Heart left ventricle (tissue), 16 donors: ENCODE data around the gene TNFRSF4. TPM values are rescaled to one million over a fixed set of nuclear protein-coding genes. Genes with fewer than 3 reads are reported as not detected.
A peak's percentile ranks its signal among the peaks of the same experiment; 100 is the strongest.

Experiments
- ATAC-seq, 4 donors: fragments of 200-7000 bp; cut with Tn5 transposase; one replicate each; pipeline ENCODE4 v1.9.1; 2020 to 2022; ENCODE audit warnings: moderate library complexity in 4 of 4, mild to moderate bottlenecking in 3 of 4, moderate number of reproducible peaks in 1 of 4
- DNase-seq, 5 donors: peaks; one replicate each; pipeline ENCODE4 v3.0.0-alpha.2; 2020
- H3K27ac ChIP-seq, 12 donors: fragments of 200-600 bp; sonication (generic) in 4 of 12; one replicate each; pipeline versions ENCODE4 v1.5.0 to v1.8.0; 2016 to 2022; ENCODE audit warnings: mild to moderate bottlenecking in 2 of 12
- H3K27me3 ChIP-seq, 9 donors: fragments of 200-600 bp; sonication (generic) in 2 of 9; one replicate each; pipeline versions ENCODE4 v1.5.1 to v1.8.0; 2016 to 2022; ENCODE audit warnings: mild to moderate bottlenecking in 3 of 9
- H3K36me3 ChIP-seq, 9 donors: fragments of 200-600 bp; sonication (generic) in 2 of 9; one replicate each; pipeline versions ENCODE4 v1.5.0 to v1.8.0; 2018 to 2022; ENCODE audit warnings: mild to moderate bottlenecking in 2 of 9
- H3K4me1 ChIP-seq, 12 donors: fragments of 200-600 bp; sonication (generic) in 4 of 12; one replicate each; pipeline versions ENCODE4 v1.5.0 to v1.8.0; 2016 to 2022; ENCODE audit warnings: mild to moderate bottlenecking in 3 of 12
- H3K4me3 ChIP-seq, 12 donors: fragments of 200-600 bp; sonication (generic) in 4 of 12; one replicate each; pipeline versions ENCODE4 v1.5.0 to v1.8.0; 2017 to 2022; ENCODE audit warnings: mild to moderate bottlenecking in 9 of 12, moderate library complexity in 4 of 12
- H3K9me3 ChIP-seq, 12 donors: fragments of 200-600 bp; sonication (generic) in 4 of 12; one replicate each; pipeline versions ENCODE4 v1.5.0 to v1.8.0; 2016 to 2022; ENCODE audit warnings: mild to moderate bottlenecking in 1 of 12
- POLR2A ChIP-seq, 2 donors: fragments of 450-650 bp; IDR thresholded peaks; one replicate each; pipeline ENCODE4 v1.6.1; 2017; ENCODE audit warnings: antibody characterized with exemption in 2 of 2, mild to moderate bottlenecking in 2 of 2, moderate library complexity in 2 of 2
- WGBS, 4 donors: extraction: QIAGEN DNeasy Blood & Tissue Kit in 2 of 4; methylation state at CpG; one replicate each; pipeline versions ENCODE4 v1.1.5 to v1.1.7; 2013 to 2018; 5-methylcytosine and 5-hydroxymethylcytosine counted together
- intact Hi-C, 10 donors: fragments of 100-400 bp; cut with DNase I; formaldehyde crosslinking; loops; one replicate each; pipeline versions ENCODE4 v1.11.1 to v1.14.2; 2022
- polyA plus RNA-seq, 2 donors: library from polyadenylated mRNA; stranded (reverse); fragments of 200-250 nt; gene quantifications; one replicate each; pipeline ENCODE4 v1.2.3, GENCODE V29; 2013
- total RNA-seq, 9 donors: library from RNA; depleted of rRNA in 2 of 9; stranded (reverse); fragments of >200 nt in 2 of 9; fragmentation: NEBNext Ultra II Directional in 3 of 9; extraction: Animal tissue kit (Norgen Biotek cat#: 25700) in 3 of 9; gene quantifications; one replicate each; pipeline versions ENCODE4 v1.1.0 to v1.2.4, GENCODE V29; 2016 to 2023
- TF ChIP-seq, protein P1 (sequence below), 12 donors: fragments of 200-600 bp; sonication (generic) in 4 of 12; IDR thresholded peaks; one replicate each; pipeline versions ENCODE4 v1.5.0 to v1.8.0; 2018 to 2022; ENCODE audit warnings: antibody characterized with exemption in 12 of 12, mild to moderate bottlenecking in 5 of 12
- donor health status: ischemic (EF 13 %, LVEDD 7.1; RV severe dilation, severe dysfunction).
- donor health status: healthy with polysubstance abuse.
- donor health status: DM: no; HTN: yes; CAD: no.
- donor health status: DM: no; HTN: no; CAD: no.
- donor health status: ischemic (EF 25% LVEDD 6.9; RV normal size, moderate dysfunction).
- donor health status: ischemic (EF 25% LVEDD 5.7; RV mildly dilated, moderate dysfunction).
- donor health status: healthy.
- donor health status: DM: yes; HTN: yes; CAD: no.
- donor health status: ischemic (EF 35%, LVEDD 5.7; RV mildly dilated, moderate dysfunction).
- donor health status: nonischemic (EF 11% LVEDD 7.7; RV severe dilation, severe dysfunction).
- donor health status: DM: yes; HTN: yes; CAD: no.
- donor health status: PGD.
- donor health status: ischemic (EF 29% LVEDD 5.4; RV normal size, mild dysfunction).
- donor health status: nonischemic (EF 23%, LVEDD 6.1; RV moderate dilation, normal function).

Gene TNFRSF4
- total and polyA plus RNA-seq, 11 donors, result 1.1 to 23.8 (median 2.7) TPM

DNA sequence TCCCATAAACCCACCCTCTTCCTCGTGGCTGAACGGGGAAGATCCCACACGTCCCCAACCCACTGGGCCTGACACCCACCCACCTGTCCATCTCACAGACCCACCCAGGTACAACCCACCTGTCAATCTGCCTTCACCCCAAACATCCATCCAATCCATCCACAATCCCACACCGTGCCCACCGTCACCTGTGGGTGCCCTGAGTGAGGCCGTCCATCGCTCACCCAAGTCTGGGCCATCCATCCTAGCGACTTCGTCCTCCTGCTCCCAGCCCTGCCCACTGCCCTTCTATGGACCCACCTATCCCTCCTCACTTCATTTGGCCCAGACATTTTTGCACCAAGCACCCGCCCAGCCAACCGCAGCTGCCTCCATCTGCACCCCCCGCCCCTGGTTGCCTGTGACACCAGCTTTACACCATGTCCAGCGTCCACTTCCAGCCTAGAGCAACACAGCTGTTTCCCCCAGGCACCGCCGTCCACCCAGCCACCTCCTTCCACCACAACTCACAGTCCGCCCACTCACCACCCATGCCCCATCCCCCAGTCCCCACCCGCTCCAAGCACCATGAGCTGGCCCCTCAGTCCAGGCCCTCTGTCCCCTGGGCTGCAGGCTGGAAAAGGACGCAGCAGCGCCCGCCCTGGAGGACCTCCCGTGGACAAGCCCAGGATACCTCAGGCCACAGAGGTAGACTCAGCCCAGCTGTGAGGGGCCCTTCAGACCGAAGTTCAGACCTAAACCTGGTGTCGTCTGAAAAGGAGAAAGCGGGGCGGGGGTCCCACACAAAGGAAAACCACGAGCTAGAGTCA, 32.6 kb downstream of the TNFRSF4 start:
- no peak for TF ChIP-seq POLR2A (IDR thresholded peaks at IDR 0.05)
- TF ChIP-seq, protein P1, sequence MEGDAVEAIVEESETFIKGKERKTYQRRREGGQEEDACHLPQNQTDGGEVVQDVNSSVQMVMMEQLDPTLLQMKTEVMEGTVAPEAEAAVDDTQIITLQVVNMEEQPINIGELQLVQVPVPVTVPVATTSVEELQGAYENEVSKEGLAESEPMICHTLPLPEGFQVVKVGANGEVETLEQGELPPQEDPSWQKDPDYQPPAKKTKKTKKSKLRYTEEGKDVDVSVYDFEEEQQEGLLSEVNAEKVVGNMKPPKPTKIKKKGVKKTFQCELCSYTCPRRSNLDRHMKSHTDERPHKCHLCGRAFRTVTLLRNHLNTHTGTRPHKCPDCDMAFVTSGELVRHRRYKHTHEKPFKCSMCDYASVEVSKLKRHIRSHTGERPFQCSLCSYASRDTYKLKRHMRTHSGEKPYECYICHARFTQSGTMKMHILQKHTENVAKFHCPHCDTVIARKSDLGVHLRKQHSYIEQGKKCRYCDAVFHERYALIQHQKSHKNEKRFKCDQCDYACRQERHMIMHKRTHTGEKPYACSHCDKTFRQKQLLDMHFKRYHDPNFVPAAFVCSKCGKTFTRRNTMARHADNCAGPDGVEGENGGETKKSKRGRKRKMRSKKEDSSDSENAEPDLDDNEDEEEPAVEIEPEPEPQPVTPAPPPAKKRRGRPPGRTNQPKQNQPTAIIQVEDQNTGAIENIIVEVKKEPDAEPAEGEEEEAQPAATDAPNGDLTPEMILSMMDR (IDR thresholded peaks at IDR 0.05), result no peak
- H3K4me3 ChIP-seq, result no peak overlapping the region
- intact Hi-C loops, result no loop called here
- peak in 4 of 5 donors; percentile 9 to 51 (median 17) for DNase-seq
- H3K4me1 ChIP-seq, result peaks cover 0 to 14% (median 0%) of the 10 kb centered on the region in 12 donors
- H3K27me3 ChIP-seq, result peaks cover 0 to 43% (median 15%) of the 10 kb centered on the region in 9 donors
- ATAC-seq, result no peak
- no peak overlapping the region for H3K27ac ChIP-seq
- H3K36me3 ChIP-seq, result no peaks in the 10 kb centered on the region
- H3K9me3 ChIP-seq, result no peaks in the 10 kb centered on the region
- WGBS, 4 donors, result 88 to 91% (median 90%) methylated on average over 26 of the region's 26 CpGs

DNA sequence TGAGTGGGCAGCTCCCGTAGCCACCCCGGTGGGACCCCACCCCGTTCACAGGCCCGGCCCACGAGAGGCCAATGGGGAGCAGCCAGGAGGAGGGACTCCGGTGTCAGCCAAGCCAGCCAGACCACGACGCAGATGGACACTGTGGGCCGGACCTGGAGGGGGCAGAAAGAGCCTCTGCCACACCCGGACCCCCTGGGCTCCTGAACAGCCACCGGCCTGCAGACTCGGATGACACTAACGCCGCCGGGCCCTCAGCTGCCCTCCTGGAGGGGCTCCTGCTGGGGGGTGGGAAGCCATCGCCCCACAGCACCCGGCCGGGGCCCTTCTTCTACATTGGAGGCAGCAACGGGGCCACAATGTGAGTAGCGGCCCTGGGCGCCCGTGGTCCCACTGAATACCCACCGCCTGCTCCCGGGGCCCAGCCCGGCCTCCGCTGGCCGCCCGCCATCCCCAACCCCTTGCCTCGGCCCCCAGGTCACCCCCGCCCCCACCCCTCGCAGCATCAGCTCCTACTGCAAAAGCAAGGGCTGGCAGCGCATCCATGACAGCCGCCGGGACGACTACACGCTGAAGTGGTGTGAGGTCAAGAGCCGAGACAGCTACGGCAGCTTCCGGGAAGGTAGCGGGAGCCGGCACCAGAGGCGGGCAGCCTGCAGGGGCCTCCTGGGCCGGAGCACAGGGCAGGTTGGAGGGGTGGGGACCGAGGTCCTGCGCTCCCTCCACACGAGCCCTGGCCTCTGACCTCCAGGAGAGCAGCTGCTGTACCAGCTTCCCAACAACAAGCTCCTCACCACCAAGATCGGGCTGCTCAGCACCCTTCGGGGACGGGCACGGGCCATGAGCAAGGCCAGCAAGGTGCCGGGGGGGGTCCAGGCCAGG, 33.7 kb downstream of the TNFRSF4 start:
- no peaks in the 10 kb centered on the region for H3K9me3 ChIP-seq
- peak in 4 of 5 donors; percentile 4 to 61 (median 18) for DNase-seq
- no peaks in the 10 kb centered on the region for H3K36me3 ChIP-seq
- H3K4me3 ChIP-seq, result no peak overlapping the region
- TF ChIP-seq, protein P1 (IDR thresholded peaks at IDR 0.05), result no peak
- TF ChIP-seq POLR2A (IDR thresholded peaks at IDR 0.05), result no peak
- peaks cover 0 to 14% (median 0%) of the 10 kb centered on the region in 12 donors for H3K4me1 ChIP-seq
- peaks cover 0 to 52% (median 21%) of the 10 kb centered on the region in 9 donors for H3K27me3 ChIP-seq
- no peak overlapping the region for H3K27ac ChIP-seq
- no peak for ATAC-seq
- 74 to 77% (median 76%) methylated on average over 14 to 51 of the region's 51 CpGs for whole genome bisulfite sequencing, 4 donors
- intact Hi-C loops, result no loop called here

DNA sequence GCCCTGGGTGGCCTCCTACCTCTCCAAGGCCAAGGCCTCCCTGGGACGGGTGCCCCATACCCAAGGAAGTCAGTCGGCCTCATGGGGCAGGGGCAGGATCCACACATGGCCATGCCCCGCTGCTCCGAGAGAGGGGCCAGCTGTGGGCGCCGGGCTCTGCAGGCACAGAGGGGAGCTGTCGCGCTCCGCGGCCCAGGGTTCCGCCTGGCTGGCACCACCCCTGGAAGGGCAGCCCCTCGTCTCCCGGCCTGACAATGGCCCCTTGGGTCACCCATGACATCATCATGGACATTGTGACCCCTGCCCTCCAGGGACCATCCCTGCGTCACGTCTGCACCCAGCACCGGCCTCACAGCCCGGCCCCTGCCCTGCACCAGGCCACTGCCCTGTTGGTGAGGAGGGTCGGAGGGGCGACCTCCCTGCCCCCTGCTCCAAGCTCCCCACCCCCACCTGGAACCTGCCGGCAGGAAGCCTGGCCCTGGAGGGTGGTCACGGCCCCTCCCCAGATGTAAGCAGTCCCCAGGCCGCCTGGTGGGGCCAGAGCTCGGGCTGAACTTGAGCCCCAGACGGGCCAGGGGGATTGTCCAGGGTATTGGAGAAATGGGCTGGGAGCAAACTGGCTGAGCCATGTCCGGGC, 34.5 kb downstream of the TNFRSF4 start:
- Histone ChIP-seq H3K27ac (no peak overlapping the region), H3K27me3 (peaks cover 0 to 56% (median 25%) of the 10 kb centered on the region in 9 donors), H3K9me3 (no peaks in the 10 kb centered on the region), H3K36me3 (no peaks in the 10 kb centered on the region), H3K4me1 (peaks cover 0 to 14% (median 0%) of the 10 kb centered on the region in 12 donors), H3K4me3 (no peak overlapping the region)
- intact Hi-C loops, result no loop called here
- no peak for TF ChIP-seq POLR2A (IDR thresholded peaks at IDR 0.05)
- TF ChIP-seq, protein P1 (IDR thresholded peaks at IDR 0.05), result no peak
- 78 to 96% (median 82%) methylated on average over 11 to 25 of the region's 25 CpGs for WGBS, 4 donors
- peak in 4 of 5 donors; percentile 6 to 53 (median 22) for DNase-seq
- no peak for ATAC-seq
